HS-5 (cell line): Measurements from ENCODE around the gene TWNK.

Experiments used
- DNase-seq: peaks from one replicate; pipeline ENCODE4 v3.0.0-alpha.2; 2012; ENCODE audit warnings: low read depth

Gene TWNK

GRCh38 chr10:101012525-101013364 is 25.4 kb downstream of the TWNK start:
- peak; percentile 88 for DNase-seq

- no peak for DNase-seq
Observed at GRCh38 chr10:101013365-101013825, 26.1 kb downstream of the TWNK start.

GRCh38 chr10:101014230-101014884 is 27.0 kb downstream of the TWNK start:
- no peak for DNase-seq

GRCh38 chr10:101014966-101015581 is 27.7 kb downstream of the TWNK start:
- DNase-seq: no peak

- DNase-seq: no peak
Observed at GRCh38 chr10:101015582-101015973, 28.2 kb downstream of the TWNK start.

GRCh38 chr10:101016814-101017213 is 29.5 kb downstream of the TWNK start:
- no peak for DNase-seq

- DNase-seq: no peak
Observed at GRCh38 chr10:101018118-101018599, 30.8 kb downstream of the TWNK start.

GRCh38 chr10:101018600-101019439 is 31.5 kb downstream of the TWNK start:
- no peak for DNase-seq

GRCh38 chr10:101019440-101019703 is 32.0 kb downstream of the TWNK start:
- DNase-seq: no peak

GRCh38 chr10:101020427-101021075 is 33.2 kb downstream of the TWNK start:
- no peak for DNase-seq

- no peak for DNase-seq
Observed at GRCh38 chr10:101021239-101021638, 33.9 kb downstream of the TWNK start.

- DNase-seq: no peak
Observed at GRCh38 chr10:101021692-101022251, 34.4 kb downstream of the TWNK start.

- DNase-seq: no peak
Observed at GRCh38 chr10:101022967-101023705, 35.8 kb downstream of the TWNK start.

- DNase-seq: no peak
Observed at GRCh38 chr10:101027106-101027720, 39.9 kb downstream of the TWNK start.

GRCh38 chr10:101028446-101029337 is 41.3 kb downstream of the TWNK start:
- DNase-seq: no peak

GRCh38 chr10:101029520-101030295 is 42.4 kb downstream of the TWNK start:
- DNase-seq: no peak

GRCh38 chr10:101030496-101031127 is 43.3 kb downstream of the TWNK start:
- no peak for DNase-seq
